K562 (cell line): ENCODE measurements around the gene GSKIP. TPM values are rescaled to one million over a fixed set of nuclear protein-coding genes. Genes with fewer than 3 reads are reported as not detected.
A peak's percentile ranks its signal among the peaks of the same experiment; 100 is the strongest.

Experiments used
- ATAC-seq: fragments of 200-7000 bp; cut with Tn5 transposase; 3 replicates; pipeline ENCODE4 v1.9.1; 2020; ENCODE audit warnings: moderate library complexity
- BruUV-seq: library from RNA; stranded (reverse); fragments of 400-500 nt; replicated peaks from 2 replicates; lab custom pipeline; 2021; lab: Mats Ljungman, UMichigan
- CTCF ChIA-PET: fragments of 300-600 bp; formaldehyde crosslinking; extraction: SDS; loops from one replicate; lab custom pipeline; 2021; ENCODE audit warnings: low intra/inter-chr PET ratio; lab: Yijun Ruan, JAX
- POLR2A ChIA-PET: fragments of 300-600, 350-650 bp; sonication (Branson Sonifier 250); formaldehyde crosslinking; extraction: SDS; loops from one replicate; lab custom pipeline; 2021; ENCODE audit warnings: antibody characterized with exemption, inconsistent platforms; lab: Yijun Ruan, JAX
- DNase-seq, 4 experiments: peaks; one replicate each; pipeline versions ENCODE4 v3.0.0 to v3.0.0-alpha.2; 2011 to 2018; ENCODE audit warnings: low spot score in 3 of 4, mixed read lengths in 3 of 4; ENCODE audit errors: extremely low read depth in 1 of 4
- FAIRE-seq: peaks from 2 replicates; lab custom pipeline; 2011; peaks lifted over from hg19 to GRCh38; lab: Jason Lieb, UNC
- H2AFZ ChIP-seq: 2 replicates; pipeline ENCODE4 v1.6.0; 2011; ENCODE audit warnings: low read depth, low read length, control low read depth, inconsistent platforms
- H3K27ac ChIP-seq: fragments of 200-600 bp; 3 replicates; pipeline ENCODE4 v1.8.0; 2011; ENCODE audit warnings: low read depth, mild to moderate bottlenecking, control low read depth, inconsistent platforms, low read length, moderate library complexity, mixed read lengths; ENCODE audit errors: extremely low read depth
- H3K27me3 ChIP-seq, 2 experiments: fragments of 300-600 bp in 1 of 2; 2 replicates in 1 of 2; 3 replicates in 1 of 2; pipeline versions ENCODE4 v1.6.0 to v1.8.0; 2011; ENCODE audit warnings: inconsistent platforms in 2 of 2, low read length in 2 of 2, mild to moderate bottlenecking in 1 of 2, mixed read lengths in 1 of 2, moderate library complexity in 1 of 2; ENCODE audit not compliant: control insufficient read depth in 2 of 2, insufficient read depth in 2 of 2
- H3K36me3 ChIP-seq: fragments of 300-600 bp; 3 replicates; pipeline ENCODE4 v1.8.0; 2011; ENCODE audit warnings: mild to moderate bottlenecking, low read length, inconsistent platforms; ENCODE audit not compliant: control insufficient read depth, insufficient read depth
- H3K4me1 ChIP-seq, 2 experiments: fragments of 200-600 bp in 1 of 2; replicated peaks in 1 of 2; 2 replicates in 1 of 2; 3 replicates in 1 of 2; pipeline versions ENCODE4 v1.5.1 to v1.8.0; 2011; ENCODE audit warnings: inconsistent platforms in 2 of 2, low read length in 2 of 2, mild to moderate bottlenecking in 1 of 2, mixed read lengths in 1 of 2, moderate library complexity in 1 of 2; ENCODE audit not compliant: control insufficient read depth in 2 of 2, insufficient read depth in 2 of 2
- H3K4me2 ChIP-seq: 2 replicates; pipeline ENCODE4 v1.6.1; 2011; ENCODE audit warnings: low read length, control low read depth, inconsistent platforms, mixed read lengths; ENCODE audit not compliant: insufficient read depth
- H3K4me3 ChIP-seq: fragments of 200-600 bp; sonication (generic), shearing (Covaris generic); 2 replicates; pipeline ENCODE4 v1.5.1; 2016; ENCODE audit warnings: control low read depth, inconsistent platforms
- H3K79me2 ChIP-seq: fragments of 200-600 bp; 3 replicates; pipeline ENCODE4 v1.8.0; 2011; ENCODE audit warnings: low read length, inconsistent platforms; ENCODE audit not compliant: control insufficient read depth, insufficient read depth
- H3K9ac ChIP-seq, 2 experiments: 2 replicates each; pipeline versions ENCODE4 v1.6.0 to v1.6.1; 2011; ENCODE audit warnings: low read depth in 2 of 2, low read length in 2 of 2, control low read depth in 1 of 2, inconsistent platforms in 1 of 2, mild to moderate bottlenecking in 1 of 2, mixed read lengths in 1 of 2; ENCODE audit not compliant: insufficient read depth in 1 of 2
- H3K9me1 ChIP-seq: one replicate; pipeline ENCODE4 v1.6.0; 2011; ENCODE audit warnings: inconsistent platforms, mild to moderate bottlenecking, low read length, moderate library complexity; ENCODE audit not compliant: control insufficient read depth, insufficient read depth
- H3K9me3 ChIP-seq: replicated peaks from 2 replicates; pipeline ENCODE4 v1.5.1; 2011; ENCODE audit warnings: low read depth, low read length, inconsistent platforms; ENCODE audit not compliant: control insufficient read depth, insufficient read depth
- H4K20me1 ChIP-seq: replicated peaks from 2 replicates; pipeline ENCODE4 v1.6.1; 2011; ENCODE audit warnings: low read length, inconsistent platforms, mixed read lengths; ENCODE audit not compliant: control insufficient read depth, insufficient read depth
- JUND ChIP-seq, 2 experiments: IDR thresholded peaks; 2 replicates in 1 of 2; 3 replicates in 1 of 2; pipeline ENCODE4 v1.6.1; 2011; ENCODE audit warnings: borderline replicate concordance in 2 of 2, low read depth in 2 of 2, low read length in 2 of 2, improper control_type of control experiment in 1 of 2, missing biosample characterization in 1 of 2, missing genetic modification characterization in 1 of 2, missing genetic modification reagents in 1 of 2
- PPARD ChIP-seq: fragments of 250-450 bp; sonication (Bioruptor Pico); IDR thresholded peaks from 2 replicates; pipeline ENCODE4 v1.8.0; 2022; ENCODE audit warnings: inconsistent platforms, mild to moderate bottlenecking, moderate library complexity
- RFX1 ChIP-seq: fragments of 450-650 bp; IDR thresholded peaks from 2 replicates; pipeline ENCODE4 v1.6.1; 2016; ENCODE audit warnings: mild to moderate bottlenecking, moderate library complexity
- SPI1 ChIP-seq: IDR thresholded peaks from 2 replicates; pipeline ENCODE4 v1.6.1; 2011; ENCODE audit warnings: low read depth, low read length, control low read depth, borderline replicate concordance
- TAF9B ChIP-seq: fragments of 450-650 bp; IDR thresholded peaks from 2 replicates; pipeline ENCODE4 v1.6.1; 2018; ENCODE audit warnings: mild to moderate bottlenecking; ENCODE audit not compliant: partially characterized antibody
- WGBS: fragments of 100-300 bp; shearing (Covaris generic); methylation state at CpG from one replicate; pipeline ENCODE4 v1.1.6; 2016; ENCODE audit warnings: low coverage, mixed read lengths; ENCODE audit not compliant: insufficient coverage; ENCODE audit errors: missing lambda C conversion rate; 5-methylcytosine and 5-hydroxymethylcytosine counted together
- in situ Hi-C: fragments of 300-500 bp; cut with MboI; formaldehyde crosslinking; loops from 4 replicates; pipeline ENCODE4 v1.15.0; 2018; ENCODE audit warnings: inconsistent platforms, mixed read lengths
- intact Hi-C: fragments of 100-400 bp; cut with micrococcal nuclease; formaldehyde crosslinking; loops from 2 replicates; pipeline ENCODE4 v1.14.2; 2022
- polyA plus RNA-seq, 8 experiments: library from polyadenylated mRNA; depleted of rRNA in 4 of 8; stranded (reverse) in 5 of 8; unstranded in 3 of 8; fragments of >200 nt; fragmentation: Nextera tagmentation in 2 of 8; fragmentation: Illumina TruSeq in 1 of 8; extraction: Ambion mirVana in 2 of 8; extraction: Trizol in 1 of 8; gene quantifications; 2 replicates each; pipeline versions ENCODE4 v1.2.1 to v1.2.3, GENCODE V29; 2011 to 2014; ENCODE audit warnings: inconsistent platforms in 1 of 8, missing spikeins in 1 of 8
- total RNA-seq, 7 experiments: library from RNA; depleted of rRNA in 6 of 7; stranded (reverse); fragments of >200 nt in 6 of 7; fragmentation: Illumina TruSeq in 2 of 7; extraction: Trizol in 2 of 7; gene quantifications; 2 replicates each; pipeline versions ENCODE4 v1.2.1 to v1.2.3, GENCODE V29; 2011 to 2021; ENCODE audit warnings: low replicate concordance in 1 of 7

GSKIP gene
- total and polyA plus RNA-seq, 9 of the 15 experiments (the other 6 are each of a cell fraction or from before 2014, with no cell fraction given) = 12.9 to 58.9 (median 22.2) TPM

DNA sequence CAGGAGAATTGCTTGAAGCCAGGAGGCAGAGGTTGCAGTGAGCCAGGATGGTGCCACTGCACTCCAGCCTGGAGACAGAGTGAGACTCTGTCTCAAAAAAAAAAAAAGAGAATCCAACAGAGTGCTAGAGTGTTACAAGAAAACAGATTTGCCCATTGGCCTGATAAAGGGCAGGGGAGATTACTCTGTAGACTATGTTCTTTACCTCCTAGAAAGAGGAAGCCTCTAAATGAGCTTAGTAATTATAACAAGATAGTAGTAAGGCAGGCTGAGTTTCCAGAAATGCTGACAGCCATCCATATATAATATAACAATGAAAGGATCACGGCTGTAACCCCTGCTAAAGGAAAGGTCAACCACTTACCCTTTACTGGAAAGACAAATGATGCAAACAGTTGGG lies 53.0 kb downstream of the GSKIP start:
- Histone ChIP-seq H3K9ac (no peak overlapping the region), H3K4me3 (no peak overlapping the region), H3K4me2 (no peak overlapping the region), H2AFZ (no peak overlapping the region), H3K27ac (no peak overlapping the region), H3K9me3 (no peaks in the 10 kb centered on the region), H3K36me3 (no peaks in the 10 kb centered on the region), H3K79me2 (no peaks in the 10 kb centered on the region), H3K9me1 (no peaks in the 10 kb centered on the region), H3K4me1 (no peaks in the 10 kb centered on the region; a peak in 1 of 5 replicates), H4K20me1 (no peaks in the 10 kb centered on the region), H3K27me3 (peaks cover 0 to 6% of the 10 kb centered on the region in 2 experiments; a peak in 2 of 5 replicates)
- DNase-seq = no peak
- no peak for FAIRE-seq
- ChIA-PET POLR2A (interaction anchor here (1.6 kb wide), 1 partner anchor 10 kb away, joined by 3 read pairs; no protein-coding TSS in a partner anchor), CTCF (no interaction called here)
- ATAC-seq = no peak; the same call in 2 of the 3 replicates
- no peak for TF ChIP-seq PPARD (CRISPR knock-in tag)
- peak; percentile 56; the same call in 1 of the 2 replicates for TF ChIP-seq SPI1
- in situ Hi-C loops (loop anchor here (25.0 kb wide), 1 partner anchor 854 kb away; no protein-coding TSS in a partner anchor), intact Hi-C loops (no loop called here)
- WGBS = 0% methylated on average over 1 of the region's 1 CpG
- BruUV-seq = no TSS peak

GRCh38 chr14:96417254-96417653 lies 53.9 kb downstream of the GSKIP start:
- ATAC-seq = no peak
- CTCF ChIA-PET = no interaction called here
- in situ Hi-C loops (loop anchor here (25.0 kb wide), 1 partner anchor 855 kb away; no protein-coding TSS in a partner anchor), intact Hi-C loops (no loop called here)
- Histone ChIP-seq H3K4me2 (no peak overlapping the region), H3K27ac (no peak overlapping the region), H3K9me1 (no peaks in the 10 kb centered on the region), H3K27me3 (peaks cover 0 to 6% of the 10 kb centered on the region in 2 experiments; a peak in 2 of 5 replicates), H3K4me3 (no peak overlapping the region), H2AFZ (no peak overlapping the region), H3K9me3 (no peaks in the 10 kb centered on the region), H3K79me2 (no peaks in the 10 kb centered on the region), H3K4me1 (no peaks in the 10 kb centered on the region; a peak in 1 of 5 replicates), H3K36me3 (no peaks in the 10 kb centered on the region), H4K20me1 (no peaks in the 10 kb centered on the region), H3K9ac (no peak overlapping the region)
- no peak for FAIRE-seq
- no peak for TF ChIP-seq TAF9B
- 0 out of 2 replicates have a peak, but pooled peaks have one; percentile 13 for TF ChIP-seq RFX1
- no peak for TF ChIP-seq JUND (IDR thresholded peaks at IDR 0.05; ENCODE audit: borderline replicate concordance, low read depth, low read length)
- no peak for TF ChIP-seq JUND (tag; IDR thresholded peaks at IDR 0.05; ENCODE audit: borderline replicate concordance, low read depth, low read length)
- DNase-seq = no peak
- POLR2A ChIA-PET = interaction anchor here (1.6 kb wide), 1 partner anchor 11 kb away, joined by 3 read pairs; no protein-coding TSS in a partner anchor
- BruUV-seq = no TSS peak
- 36% methylated on average over 2 of the region's 2 CpGs for WGBS
